ENCODE measurements around the gene RFX7.

- TF ChIP-seq SUZ12 (IDR thresholded peaks at IDR 0.05; ENCODE audit: extremely low read depth, insufficient read depth, insufficient read length), result no peak
- no peak for TF ChIP-seq ZNF274 (IDR thresholded peaks at IDR 0.05; ENCODE audit: low read depth, low read length)
Observed at GRCh38 chr15:56049577-56049976, 194.1 kb downstream of the RFX7 start.

Data from NT2/D1 (cell line).